Ovary (tissue), 10 donors: ENCODE results near the gene ARMH3. TPM values are rescaled to one million over a fixed set of nuclear protein-coding genes. Genes with fewer than 3 reads are reported as not detected.
A peak's percentile ranks its signal among the peaks of the same experiment; 100 is the strongest.

Experiments used
- DNase-seq, 5 donors: peaks; one replicate each; pipeline ENCODE4 v3.0.0-alpha.2; 2019 to 2020
- H3K27ac ChIP-seq, 2 donors: fragments of 200-600 bp; one replicate each; pipeline versions ENCODE4 v1.5.1 to v1.8.0; 2019 to 2022
- H3K27me3 ChIP-seq: fragments of 200-600 bp; one replicate; pipeline ENCODE4 v1.8.0; 2022
- H3K36me3 ChIP-seq: fragments of 200-600 bp; sonication (generic); one replicate; pipeline ENCODE4 v1.5.1; 2019
- H3K4me1 ChIP-seq: one replicate; pipeline ENCODE4 v1.8.1; 2013; ENCODE audit warnings: mild to moderate bottlenecking, moderate library complexity; ENCODE audit not compliant: insufficient read depth
- H3K4me3 ChIP-seq: fragments of 200-600 bp; sonication (generic); one replicate; pipeline ENCODE4 v1.5.1; 2017
- H3K9me3 ChIP-seq, 2 donors: fragments of 200-600 bp in 1 of 2; sonication (generic) in 1 of 2; one replicate each; pipeline versions ENCODE4 v1.5.1 to v1.8.1; 2013 to 2019; ENCODE audit warnings: mild to moderate bottlenecking in 1 of 2, moderate library complexity in 1 of 2
- EP300 ChIP-seq: sonication (generic); formaldehyde crosslinking; IDR thresholded peaks from one replicate; pipeline ENCODE4 v1.6.1; 2017; ENCODE audit warnings: antibody characterized with exemption
- POLR2A ChIP-seq: fragments of 450-650 bp; IDR thresholded peaks from one replicate; pipeline ENCODE4 v1.6.1; 2017; ENCODE audit warnings: antibody characterized with exemption, mild to moderate bottlenecking, moderate library complexity
- WGBS, 3 donors: extraction: QIAGEN DNeasy Blood & Tissue Kit in 1 of 3; methylation state at CpG; one replicate each; pipeline versions ENCODE4 v1.1.5 to v1.1.7; 2013 to 2017; 5-methylcytosine and 5-hydroxymethylcytosine counted together
- intact Hi-C, 4 donors: fragments of 100-400 bp; cut with DNase I; formaldehyde crosslinking; loops; one replicate each; pipeline versions ENCODE4 v1.11.0 to v1.15.1; 2022 to 2023
- long read RNA-seq, 3 donors: library from polyadenylated mRNA in 2 of 3; unstranded in 2 of 3; transcript quantifications; one replicate each; pipeline ENCODE4 v2.0.0 and lab custom pipeline, GENCODE V29; 2021 to 2026
- polyA plus RNA-seq, 2 donors: library from polyadenylated mRNA; stranded (reverse); fragments of 200-250 nt in 1 of 2; fragments of 350-450 nt in 1 of 2; fragmentation: Illumina TruSeq in 1 of 2; extraction: RNeasy Lipid Tissue Mini Kit (QIAGEN cat#74804) in 1 of 2; gene quantifications; one replicate each; pipeline ENCODE4 v1.2.3, GENCODE V29; 2013 to 2014
- total RNA-seq, 7 donors: library from RNA; depleted of rRNA in 2 of 7; stranded (reverse); fragments of >200 nt in 2 of 7; fragmentation: NEBNext Ultra II Directional in 3 of 7; extraction: Animal tissue kit (Norgen Biotek cat#: 25700) in 3 of 7; gene quantifications; one replicate each; pipeline versions ENCODE4 v1.1.0 to v1.2.4, GENCODE V29; 2016 to 2023
- TF ChIP-seq, protein P1 (sequence below), 3 donors: fragments of 450-650 bp in 2 of 3; fragments of 200-600 bp in 1 of 3; IDR thresholded peaks; one replicate each; pipeline versions ENCODE4 v1.5.1 to v1.8.0; 2016 to 2022; ENCODE audit warnings: antibody characterized with exemption in 3 of 3, mild to moderate bottlenecking in 1 of 3
- donor health status: DM: no; HTN: no; CAD: no; lungs with moderate emphysema.
- donor health status: DM: no; HTN: no; CAD: no.
- donor health status: Bipolar disorder and iron deficiency.
- donor health status: DM: yes; HTN: yes; CAD: no.
- donor health status: DM: no; HTN: no; CAD: no.
- donor health status: DM: yes; HTN: yes; CAD: no.

ARMH3 gene, protein sequence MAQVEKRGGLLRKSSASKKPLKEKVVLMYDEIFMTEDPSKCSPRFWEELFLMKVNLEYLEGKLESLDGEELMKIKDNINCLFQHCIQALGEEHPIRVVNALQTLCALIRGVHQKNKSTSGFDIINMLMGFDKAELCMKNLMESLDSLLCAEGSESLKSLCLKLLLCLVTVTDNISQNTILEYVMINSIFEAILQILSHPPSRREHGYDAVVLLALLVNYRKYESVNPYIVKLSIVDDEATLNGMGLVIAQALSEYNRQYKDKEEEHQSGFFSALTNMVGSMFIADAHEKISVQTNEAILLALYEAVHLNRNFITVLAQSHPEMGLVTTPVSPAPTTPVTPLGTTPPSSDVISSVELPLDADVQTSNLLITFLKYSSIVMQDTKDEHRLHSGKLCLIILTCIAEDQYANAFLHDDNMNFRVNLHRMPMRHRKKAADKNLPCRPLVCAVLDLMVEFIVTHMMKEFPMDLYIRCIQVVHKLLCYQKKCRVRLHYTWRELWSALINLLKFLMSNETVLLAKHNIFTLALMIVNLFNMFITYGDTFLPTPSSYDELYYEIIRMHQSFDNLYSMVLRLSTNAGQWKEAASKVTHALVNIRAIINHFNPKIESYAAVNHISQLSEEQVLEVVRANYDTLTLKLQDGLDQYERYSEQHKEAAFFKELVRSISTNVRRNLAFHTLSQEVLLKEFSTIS
- total RNA-seq (10 to 100 TPM in 6 of 7 donors, 1 to 10 TPM in 1; 9.1 to 24.2 (median 18.1) TPM), polyA plus RNA-seq (10 to 100 TPM; 17.9 to 20.4 TPM)
- long read RNA-seq, donor 1, full-length matches to known transcripts = 5 of 21 reads
- long read RNA-seq, donor 1, partial matches to known transcripts = 2 of 21 reads
- long read RNA-seq, donor 1, other reads (novel, unspliced or antisense) = 14 of 21 reads
- long read RNA-seq, donor 2, full-length matches to known transcripts = 3 of 3 reads
- long read RNA-seq, donor 2, partial matches to known transcripts = 0 of 3 reads
- long read RNA-seq, donor 2, other reads (novel, unspliced or antisense) = 0 of 3 reads
- long read RNA-seq, donor 3, full-length matches to known transcripts = 6 of 24 reads
- long read RNA-seq, donor 3, partial matches to known transcripts = 3 of 24 reads
- long read RNA-seq, donor 3, other reads (novel, unspliced or antisense) = 15 of 24 reads

DNA sequence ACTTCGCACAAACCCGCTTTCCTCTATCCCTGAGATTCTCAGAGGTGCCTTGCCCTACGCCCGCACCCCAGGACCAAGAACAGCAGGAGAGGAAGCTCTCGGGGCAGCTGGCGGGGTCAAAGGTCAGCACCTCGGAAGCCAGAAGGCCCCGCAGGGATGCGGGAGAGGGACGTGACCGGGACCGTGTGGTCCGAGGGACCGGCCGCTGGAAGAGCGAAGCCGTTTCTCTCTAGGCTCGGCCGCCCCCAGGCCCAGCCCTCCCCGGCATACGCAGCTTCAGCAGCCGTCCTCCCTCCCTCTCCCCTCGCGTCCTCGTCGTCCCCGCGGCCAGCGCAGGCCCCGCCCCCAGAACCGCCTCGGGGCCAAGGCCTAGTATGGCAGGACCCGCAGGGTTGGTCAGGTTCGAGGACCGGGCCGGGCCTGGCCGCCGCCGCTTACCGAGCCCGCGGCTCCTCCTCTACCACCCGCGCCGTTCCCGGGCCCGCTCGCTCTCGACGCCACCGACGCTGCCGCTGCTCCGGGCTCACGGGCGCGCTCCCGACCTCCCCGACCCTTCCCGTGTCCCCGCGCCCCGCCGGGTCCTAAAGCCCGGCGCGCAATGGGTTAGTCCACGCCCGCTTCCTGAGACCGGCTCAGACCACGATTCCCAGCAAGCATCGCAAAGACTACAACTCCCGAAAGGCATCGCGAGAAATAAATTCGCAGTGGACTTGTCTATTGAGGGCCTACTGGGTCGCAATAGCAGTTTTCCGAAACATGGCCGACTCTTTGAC is at the start of gene ARMH3:
Gene ARMH3, minus strand, starts transcription at position 527 of the 773 bp plus-strand sequence. CDS start 16,059 bp downstream, outside the sequence.
- peak; percentile 89 to 92 (median 90) for DNase-seq
- TF ChIP-seq, protein P1, sequence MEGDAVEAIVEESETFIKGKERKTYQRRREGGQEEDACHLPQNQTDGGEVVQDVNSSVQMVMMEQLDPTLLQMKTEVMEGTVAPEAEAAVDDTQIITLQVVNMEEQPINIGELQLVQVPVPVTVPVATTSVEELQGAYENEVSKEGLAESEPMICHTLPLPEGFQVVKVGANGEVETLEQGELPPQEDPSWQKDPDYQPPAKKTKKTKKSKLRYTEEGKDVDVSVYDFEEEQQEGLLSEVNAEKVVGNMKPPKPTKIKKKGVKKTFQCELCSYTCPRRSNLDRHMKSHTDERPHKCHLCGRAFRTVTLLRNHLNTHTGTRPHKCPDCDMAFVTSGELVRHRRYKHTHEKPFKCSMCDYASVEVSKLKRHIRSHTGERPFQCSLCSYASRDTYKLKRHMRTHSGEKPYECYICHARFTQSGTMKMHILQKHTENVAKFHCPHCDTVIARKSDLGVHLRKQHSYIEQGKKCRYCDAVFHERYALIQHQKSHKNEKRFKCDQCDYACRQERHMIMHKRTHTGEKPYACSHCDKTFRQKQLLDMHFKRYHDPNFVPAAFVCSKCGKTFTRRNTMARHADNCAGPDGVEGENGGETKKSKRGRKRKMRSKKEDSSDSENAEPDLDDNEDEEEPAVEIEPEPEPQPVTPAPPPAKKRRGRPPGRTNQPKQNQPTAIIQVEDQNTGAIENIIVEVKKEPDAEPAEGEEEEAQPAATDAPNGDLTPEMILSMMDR (IDR thresholded peaks at IDR 0.05) = peak in 2 of 3 donors; percentile 22 to 37
- TF ChIP-seq EP300 (no peak), POLR2A (peak; percentile 68)
- H3K36me3 ChIP-seq = no peaks in the 10 kb centered on the region
- no peaks in the 10 kb centered on the region for H3K27me3 ChIP-seq
- peak within 1 kb of the TSS; percentile 86 for H3K4me3 ChIP-seq
- WGBS, 3 donors = 0 to 1% (median 0%) methylated on average over 45 to 79 of the region's 79 CpGs
- peaks cover 1% of the 10 kb centered on the region for H3K4me1 ChIP-seq
- no peaks in the 10 kb centered on the region for H3K9me3 ChIP-seq
- peak within 1 kb of the TSS; percentile 62 to 83 for H3K27ac ChIP-seq
- intact Hi-C loops = no loop called here

DNA sequence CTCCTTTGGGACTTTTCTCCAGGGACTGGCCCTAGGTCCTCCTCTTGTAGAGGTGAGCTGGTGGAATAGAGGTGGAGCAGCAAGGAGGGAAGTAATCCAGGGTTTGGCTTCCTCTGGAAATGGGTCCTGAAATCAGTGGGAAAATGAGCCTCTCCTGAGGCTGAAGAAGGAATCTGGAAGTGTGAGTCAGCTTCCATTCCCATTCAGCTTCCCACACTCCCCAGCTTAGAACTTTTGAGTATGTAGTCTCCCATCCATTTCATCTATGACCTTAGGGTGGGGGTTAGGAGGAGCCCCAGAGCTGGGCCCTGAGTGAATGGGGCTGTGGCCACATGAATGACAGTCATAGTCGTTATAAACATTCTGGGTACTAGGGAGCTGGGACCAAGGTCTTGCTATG is 46.4 kb upstream of the ARMH3 start:
- H3K27me3 ChIP-seq = no peaks in the 10 kb centered on the region
- no peak for DNase-seq
- H3K9me3 ChIP-seq = no peaks in the 10 kb centered on the region
- H3K4me1 ChIP-seq = no peaks in the 10 kb centered on the region
- intact Hi-C loops = no loop called here
- 76 to 91% (median 79%) methylated on average over 1 of the region's 1 CpG for WGBS, 3 donors
- TF ChIP-seq, protein P1 (IDR thresholded peaks at IDR 0.05) = no peak
- TF ChIP-seq POLR2A (no peak), EP300 (no peak)
- no peak overlapping the region for H3K4me3 ChIP-seq
- no peak overlapping the region for H3K27ac ChIP-seq
- no peaks in the 10 kb centered on the region for H3K36me3 ChIP-seq

DNA sequence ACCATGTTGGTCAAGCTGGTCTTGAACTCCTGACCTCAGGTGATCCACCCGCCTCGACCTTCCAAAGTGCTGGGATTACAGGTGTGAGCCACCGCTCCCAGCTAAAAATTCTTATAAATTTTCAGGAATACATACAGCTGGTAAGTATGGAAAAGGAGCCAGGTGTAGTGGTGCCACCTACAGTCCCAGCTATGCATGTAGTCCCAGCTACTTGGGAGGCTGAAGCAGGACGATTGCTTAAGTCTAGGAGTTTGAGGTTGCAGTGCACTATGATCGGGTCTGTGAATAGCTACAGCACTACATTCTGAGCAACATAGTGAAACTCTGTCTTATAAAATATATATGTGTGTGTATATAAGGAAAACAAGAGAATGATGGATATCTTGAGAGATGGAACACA is 45.2 kb upstream of the ARMH3 start:
- Histone ChIP-seq H3K9me3 (no peaks in the 10 kb centered on the region), H3K4me1 (no peaks in the 10 kb centered on the region), H3K27me3 (no peaks in the 10 kb centered on the region), H3K27ac (no peak overlapping the region), H3K4me3 (no peak overlapping the region), H3K36me3 (no peaks in the 10 kb centered on the region)
- intact Hi-C loops = no loop called here
- TF ChIP-seq, protein P1 (IDR thresholded peaks at IDR 0.05) = no peak
- TF ChIP-seq POLR2A = no peak
- TF ChIP-seq EP300 = no peak
- DNase-seq = no peak
- 82 to 92% (median 83%) methylated on average over 5 of the region's 5 CpGs for WGBS, 3 donors

DNA sequence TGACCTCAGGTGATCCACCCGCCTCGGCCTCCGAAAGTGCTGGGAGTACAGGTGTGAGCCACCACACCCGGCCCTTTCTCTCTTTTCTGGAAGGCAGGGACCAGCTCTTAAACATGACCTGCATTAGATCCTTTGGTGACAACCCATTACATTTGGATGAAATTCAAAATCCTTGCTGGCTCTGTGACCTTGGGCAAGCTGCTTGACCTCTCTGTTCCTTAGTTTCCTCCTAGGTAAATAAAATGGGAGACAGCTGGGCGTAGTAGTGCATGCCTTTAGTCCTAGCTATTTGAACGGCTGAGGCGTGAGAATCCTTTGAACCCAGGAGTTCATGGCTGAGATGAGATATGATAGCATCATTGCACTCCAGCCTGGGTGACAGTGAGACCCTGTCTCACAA is 40.5 kb upstream of the ARMH3 start:
- DNase-seq = no peak
- no peak overlapping the region for H3K27ac ChIP-seq
- 94 to 97% (median 96%) methylated on average over 7 of the region's 7 CpGs for WGBS, 3 donors
- H3K9me3 ChIP-seq = no peaks in the 10 kb centered on the region
- no peaks in the 10 kb centered on the region for H3K27me3 ChIP-seq
- TF ChIP-seq EP300 (no peak), POLR2A (no peak)
- TF ChIP-seq, protein P1 (IDR thresholded peaks at IDR 0.05) = no peak
- no peaks in the 10 kb centered on the region for H3K4me1 ChIP-seq
- no peak overlapping the region for H3K4me3 ChIP-seq
- intact Hi-C loops = no loop called here
- H3K36me3 ChIP-seq = no peaks in the 10 kb centered on the region
